ENCODE data around the gene ALKAL2. TPM values are rescaled to one million over a fixed set of nuclear protein-coding genes. Genes with fewer than 3 reads are reported as not detected.

Gene ALKAL2
- total and polyA plus RNA-seq, 9 of the 15 experiments (the other 6 are each of a cell fraction or from before 2014, with no cell fraction given): not detected

- TF ChIP-seq NR2C2 (CRISPR knock-in tag; IDR thresholded peaks at IDR 0.05) (no peak), NR2C2 (tag; IDR thresholded peaks at IDR 0.05) (no peak)
Observed at GRCh38 chr2:332592-332991, 44.7 kb upstream of the ALKAL2 start (continued).

- BruUV-seq (replicated peaks): no TSS peak
- no peaks in the 10 kb centered on the region for H4K20me1 ChIP-seq (replicated peaks; ENCODE audit: control insufficient read depth, insufficient read depth, low read length)
- FAIRE-seq: no peak
- in situ Hi-C loops (cut with MboI): no loop called here
- no peak overlapping the region for H3K27ac ChIP-seq (ENCODE audit: extremely low read depth, low read depth, low read length)
- no peak overlapping the region for H3K9ac ChIP-seq (ENCODE audit: insufficient read depth in 1 of 2, low read depth in 2 of 2, low read length in 2 of 2)
- no peak overlapping the region for H2AFZ ChIP-seq (ENCODE audit: low read depth, low read length)
- no peaks in the 10 kb centered on the region for H3K79me2 ChIP-seq (ENCODE audit: control insufficient read depth, insufficient read depth, low read length)
- POLR2A ChIA-PET: no interaction called here
- no peak for DNase-seq (ENCODE audit: extremely low read depth in 1 of 4, low spot score in 3 of 4)
- WGBS (ENCODE audit: insufficient coverage, low coverage, missing lambda C conversion rate): 5% methylated on average over 4 of the region's 4 CpGs
- H3K9me3 ChIP-seq (replicated peaks; ENCODE audit: control insufficient read depth, insufficient read depth, low read depth, low read length): no peaks in the 10 kb centered on the region
- CTCF ChIA-PET (ENCODE audit: low intra/inter-chr PET ratio): no interaction called here
- H3K36me3 ChIP-seq (ENCODE audit: control insufficient read depth, insufficient read depth, low read length): no peaks in the 10 kb centered on the region
- intact Hi-C loops (cut with micrococcal nuclease): no loop called here
- no peaks in the 10 kb centered on the region for H3K27me3 ChIP-seq (ENCODE audit: control insufficient read depth in 2 of 2, insufficient read depth in 2 of 2, low read length in 2 of 2)
- H3K4me2 ChIP-seq (ENCODE audit: insufficient read depth, low read length): no peak overlapping the region
- no peak for ATAC-seq
- H3K4me3 ChIP-seq: no peak overlapping the region
- no peaks in the 10 kb centered on the region for H3K9me1 ChIP-seq (ENCODE audit: control insufficient read depth, insufficient read depth, low read length)
- no peaks in the 10 kb centered on the region for H3K4me1 ChIP-seq (replicated peaks in 1 of 2; ENCODE audit: control insufficient read depth in 2 of 2, insufficient read depth in 2 of 2, low read length in 2 of 2)
- no peak for TF ChIP-seq NKRF (IDR thresholded peaks at IDR 0.05; ENCODE audit: borderline replicate concordance)
- TF ChIP-seq ZNF184 (CRISPR knock-in tag; IDR thresholded peaks at IDR 0.05): no peak
- TF ChIP-seq ZNF518B (CRISPR knock-in tag; IDR thresholded peaks at IDR 0.05): no peak
- no peak for TF ChIP-seq RERE (CRISPR knock-in tag; IDR thresholded peaks at IDR 0.05; ENCODE audit: borderline replicate concordance)
- TF ChIP-seq MLLT1 (IDR thresholded peaks at IDR 0.05): no peak
Observed at GRCh38 chr2:328761-329160, 40.9 kb upstream of the ALKAL2 start.
